ENCODE results near the gene PRND. TPM values are rescaled to one million over a fixed set of nuclear protein-coding genes. Genes with fewer than 3 reads are reported as not detected.

Gene PRND
- total RNA-seq, 1 donor = not detected

DNA sequence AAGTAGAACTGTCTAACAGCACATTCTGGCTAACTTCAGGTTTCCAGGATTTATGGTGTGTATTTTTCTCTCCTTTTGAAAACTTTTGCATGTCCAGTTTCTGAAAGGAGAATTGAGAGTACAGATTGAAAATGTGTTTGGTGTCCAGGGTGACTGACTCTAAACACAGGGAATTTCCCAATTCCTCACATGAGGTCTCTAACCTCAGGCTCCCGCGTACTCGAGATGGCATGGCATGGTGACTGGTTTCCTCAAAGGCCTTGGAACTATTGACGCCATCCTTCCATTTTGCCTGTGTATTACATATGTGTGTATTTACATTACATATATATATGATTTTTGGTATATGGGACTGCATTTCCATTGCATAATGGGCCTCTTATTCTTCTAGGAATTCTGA, 52.5 kb downstream of the PRND start:
- Histone ChIP-seq H3K4me2 (ENCODE audit: insufficient read depth, low read length) (no peak overlapping the region), H3K36me3 (ENCODE audit: insufficient read depth, low read length) (no peaks in the 10 kb centered on the region)
- DNase-seq (ENCODE audit: insufficient read length, low spot score, missing footprints) = no peak

DNA sequence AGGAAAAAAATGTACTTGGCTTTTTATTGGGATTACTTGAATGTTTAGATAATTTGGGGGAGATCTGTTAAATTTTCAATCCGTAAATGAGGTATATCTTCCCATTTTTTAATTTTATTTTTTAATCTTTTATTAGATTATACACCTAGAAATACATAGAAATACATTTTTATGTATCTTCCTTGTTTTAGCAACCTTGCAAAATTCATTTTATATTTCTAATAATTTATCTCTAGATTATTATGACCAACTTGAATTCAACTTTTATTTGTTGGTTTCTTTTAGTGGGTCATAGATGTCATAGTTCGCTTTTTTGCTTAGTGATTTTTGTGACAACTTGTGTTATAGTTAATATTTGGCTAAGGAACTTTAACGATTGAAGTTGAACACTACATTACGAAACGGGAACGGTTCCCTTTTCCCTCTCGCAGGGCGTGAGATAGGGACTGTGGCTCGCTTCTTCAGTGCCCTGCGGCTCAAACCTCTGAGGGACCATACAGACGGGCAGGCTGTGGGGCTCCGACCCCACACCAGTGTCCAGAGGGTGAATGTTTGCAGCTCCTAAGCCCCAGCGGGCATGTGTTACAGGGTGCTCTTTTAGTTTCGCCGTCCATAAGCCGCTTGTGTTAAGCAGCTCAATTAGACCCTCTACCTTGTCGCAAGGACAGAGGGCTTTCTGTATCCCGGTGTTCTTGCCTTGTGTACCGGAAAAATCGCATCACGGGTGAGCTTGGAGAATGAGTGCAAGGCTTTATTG, 53.8 kb downstream of the PRND start:
- no peak overlapping the region for H3K27ac ChIP-seq (ENCODE audit: low read depth, low read length)
- H3K79me2 ChIP-seq (ENCODE audit: insufficient read depth, low read length) = no peaks in the 10 kb centered on the region

More for the DNA sequence above, 52.5 kb downstream of the PRND start:
- Histone ChIP-seq H3K79me2 (ENCODE audit: insufficient read depth, low read length) (no peaks in the 10 kb centered on the region), H3K4me1 (ENCODE audit: insufficient read depth, low read length) (no peaks in the 10 kb centered on the region), H4K20me1 (ENCODE audit: insufficient read depth, low read length) (no peaks in the 10 kb centered on the region), H3K4me3 (ENCODE audit: insufficient read depth, low read length) (no peak overlapping the region), H3K27ac (ENCODE audit: low read depth, low read length) (no peak overlapping the region), H3K9me3 (ENCODE audit: low read depth, low read length) (peaks cover 2% of the 10 kb centered on the region), H2AFZ (ENCODE audit: low read length) (no peak overlapping the region), H3K27me3 (ENCODE audit: insufficient read depth, low read length) (peaks cover 4% of the 10 kb centered on the region)
- TF ChIP-seq, protein P1, sequence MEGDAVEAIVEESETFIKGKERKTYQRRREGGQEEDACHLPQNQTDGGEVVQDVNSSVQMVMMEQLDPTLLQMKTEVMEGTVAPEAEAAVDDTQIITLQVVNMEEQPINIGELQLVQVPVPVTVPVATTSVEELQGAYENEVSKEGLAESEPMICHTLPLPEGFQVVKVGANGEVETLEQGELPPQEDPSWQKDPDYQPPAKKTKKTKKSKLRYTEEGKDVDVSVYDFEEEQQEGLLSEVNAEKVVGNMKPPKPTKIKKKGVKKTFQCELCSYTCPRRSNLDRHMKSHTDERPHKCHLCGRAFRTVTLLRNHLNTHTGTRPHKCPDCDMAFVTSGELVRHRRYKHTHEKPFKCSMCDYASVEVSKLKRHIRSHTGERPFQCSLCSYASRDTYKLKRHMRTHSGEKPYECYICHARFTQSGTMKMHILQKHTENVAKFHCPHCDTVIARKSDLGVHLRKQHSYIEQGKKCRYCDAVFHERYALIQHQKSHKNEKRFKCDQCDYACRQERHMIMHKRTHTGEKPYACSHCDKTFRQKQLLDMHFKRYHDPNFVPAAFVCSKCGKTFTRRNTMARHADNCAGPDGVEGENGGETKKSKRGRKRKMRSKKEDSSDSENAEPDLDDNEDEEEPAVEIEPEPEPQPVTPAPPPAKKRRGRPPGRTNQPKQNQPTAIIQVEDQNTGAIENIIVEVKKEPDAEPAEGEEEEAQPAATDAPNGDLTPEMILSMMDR (IDR thresholded peaks at IDR 0.05; ENCODE audit: extremely low read depth, low read depth, low read length) = no peak

DNA sequence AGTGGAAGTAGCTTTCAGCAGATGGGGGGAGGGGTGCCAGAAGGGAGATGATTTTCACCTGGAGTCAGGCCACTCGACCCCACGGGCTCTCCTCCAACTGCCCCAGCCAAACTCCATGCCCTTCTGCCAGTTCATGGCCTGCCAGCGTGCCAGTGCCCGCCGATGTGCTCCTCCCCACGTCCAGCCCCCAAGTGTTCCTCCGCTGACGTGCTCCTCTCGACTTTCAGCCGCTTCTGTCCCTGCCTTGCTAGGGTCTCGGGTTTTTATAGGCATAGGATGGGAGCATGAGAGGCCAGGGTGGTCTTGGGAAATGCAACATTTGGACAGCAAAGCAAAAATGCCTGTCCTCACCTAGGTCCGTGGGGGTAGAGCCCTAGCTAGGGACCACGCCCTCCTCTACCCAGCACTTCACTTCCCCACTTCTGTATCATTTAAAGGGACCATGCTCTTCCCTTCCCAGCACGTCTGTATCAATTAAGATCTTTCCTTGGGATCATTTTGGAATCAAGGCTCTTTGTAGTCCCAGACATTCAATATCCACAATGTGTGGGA, 54.4 kb downstream of the PRND start:
- Histone ChIP-seq H3K27ac (ENCODE audit: low read depth, low read length) (no peak overlapping the region), H3K4me3 (ENCODE audit: insufficient read depth, low read length) (peak overlapping the region; percentile 79), H3K36me3 (ENCODE audit: insufficient read depth, low read length) (no peaks in the 10 kb centered on the region), H3K4me2 (ENCODE audit: insufficient read depth, low read length) (peak overlapping the region; percentile 92), H3K27me3 (ENCODE audit: insufficient read depth, low read length) (peaks cover 6% of the 10 kb centered on the region), H3K4me1 (ENCODE audit: insufficient read depth, low read length) (no peaks in the 10 kb centered on the region), H4K20me1 (ENCODE audit: insufficient read depth, low read length) (no peaks in the 10 kb centered on the region), H2AFZ (ENCODE audit: low read length) (peak overlapping the region; percentile 97), H3K79me2 (ENCODE audit: insufficient read depth, low read length) (no peaks in the 10 kb centered on the region), H3K9me3 (ENCODE audit: low read depth, low read length) (peaks cover 2% of the 10 kb centered on the region)
- TF ChIP-seq, protein P1 (IDR thresholded peaks at IDR 0.05; ENCODE audit: extremely low read depth, low read depth, low read length) = no peak
- no peak for DNase-seq (ENCODE audit: insufficient read length, low spot score, missing footprints)

More for the DNA sequence above, 53.8 kb downstream of the PRND start:
- Histone ChIP-seq H4K20me1 (ENCODE audit: insufficient read depth, low read length) (no peaks in the 10 kb centered on the region), H3K4me1 (ENCODE audit: insufficient read depth, low read length) (no peaks in the 10 kb centered on the region), H3K36me3 (ENCODE audit: insufficient read depth, low read length) (no peaks in the 10 kb centered on the region), H3K4me2 (ENCODE audit: insufficient read depth, low read length) (peak overlapping the region; percentile 92), H3K27me3 (ENCODE audit: insufficient read depth, low read length) (peaks cover 6% of the 10 kb centered on the region), H3K9me3 (ENCODE audit: low read depth, low read length) (peaks cover 2% of the 10 kb centered on the region), H3K4me3 (ENCODE audit: insufficient read depth, low read length) (peak overlapping the region; percentile 79), H2AFZ (ENCODE audit: low read length) (peak overlapping the region; percentile 97)
- TF ChIP-seq, protein P1 (IDR thresholded peaks at IDR 0.05; ENCODE audit: extremely low read depth, low read depth, low read length) = no peak
- DNase-seq (ENCODE audit: insufficient read length, low spot score, missing footprints) = no peak

Other genes with a start within 250 kb of the PRND start
- 139 and 143 TPM in 2 replicates for gene PRNP, start 35.5 kb upstream of the PRND start, total RNA-seq
- 1.8 TPM in 2 replicates for gene RASSF2, start 101.7 kb downstream of the PRND start, total RNA-seq

All from osteoblast (primary cell).